Ascending aorta (tissue), 2 donors: ENCODE data around the gene APBA3. TPM values are rescaled to one million over a fixed set of nuclear protein-coding genes. Genes with fewer than 3 reads are reported as not detected.

Experiments used
- DNase-seq, 2 donors: peaks; one replicate each; pipeline ENCODE4 v3.0.0-alpha.2; 2019; ENCODE audit warnings: low spot score in 2 of 2
- H3K27ac ChIP-seq, 2 donors: fragments of 200-600 bp; sonication (generic); one replicate each; pipeline ENCODE4 v1.5.1; 2016 to 2017; ENCODE audit warnings: mild to moderate bottlenecking in 1 of 2
- H3K27me3 ChIP-seq: fragments of 200-600 bp; sonication (generic); one replicate; pipeline ENCODE4 v1.5.1; 2017
- H3K36me3 ChIP-seq, 2 donors: fragments of 200-600 bp; sonication (generic); one replicate each; pipeline ENCODE4 v1.5.1; 2016
- H3K4me1 ChIP-seq, 2 donors: fragments of 200-600 bp; sonication (generic); one replicate each; pipeline ENCODE4 v1.5.1; 2016 to 2017; ENCODE audit warnings: mild to moderate bottlenecking in 1 of 2
- H3K4me3 ChIP-seq, 2 donors: fragments of 200-600 bp; sonication (generic); one replicate each; pipeline ENCODE4 v1.5.1; 2016 to 2017; ENCODE audit warnings: mild to moderate bottlenecking in 1 of 2
- H3K9me3 ChIP-seq, 2 donors: fragments of 200-600 bp; sonication (generic); one replicate each; pipeline ENCODE4 v1.5.1; 2016
- CTCF ChIP-seq, 3 experiments: fragments of 200-600 bp in 2 of 3; fragments of 450-650 bp in 1 of 3; sonication (generic) in 2 of 3; IDR thresholded peaks; one replicate each; pipeline ENCODE4 v1.5.1; 2016 to 2019; ENCODE audit warnings: antibody characterized with exemption in 3 of 3, mild to moderate bottlenecking in 1 of 3, moderate library complexity in 1 of 3
- intact Hi-C: fragments of 100-400 bp; cut with DNase I; formaldehyde crosslinking; loops from one replicate; pipeline ENCODE4 v1.15.1; 2023
- total RNA-seq: library from RNA; depleted of rRNA; stranded (reverse); fragments of >200 nt; gene quantifications from one replicate; pipeline ENCODE4 v1.1.0, GENCODE V29; 2016

Gene APBA3
- total RNA-seq, 1 donor from 2014 or later = 58.9 TPM

- H3K4me3 ChIP-seq = no peak overlapping the region
- no peak for DNase-seq
- intact Hi-C loops = no loop called here
- no peaks in the 10 kb centered on the region for H3K27me3 ChIP-seq
- H3K27ac ChIP-seq = no peak overlapping the region
- no peaks in the 10 kb centered on the region for H3K36me3 ChIP-seq
- H3K4me1 ChIP-seq = no peaks in the 10 kb centered on the region
- H3K9me3 ChIP-seq = peaks cover 8 to 9% of the 10 kb centered on the region in 2 donors
- no peak for TF ChIP-seq CTCF (IDR thresholded peaks at IDR 0.05)
These were observed 15.1 kb upstream of the APBA3 start for GRCh38 chr19:3776479-3777040.

DNA sequence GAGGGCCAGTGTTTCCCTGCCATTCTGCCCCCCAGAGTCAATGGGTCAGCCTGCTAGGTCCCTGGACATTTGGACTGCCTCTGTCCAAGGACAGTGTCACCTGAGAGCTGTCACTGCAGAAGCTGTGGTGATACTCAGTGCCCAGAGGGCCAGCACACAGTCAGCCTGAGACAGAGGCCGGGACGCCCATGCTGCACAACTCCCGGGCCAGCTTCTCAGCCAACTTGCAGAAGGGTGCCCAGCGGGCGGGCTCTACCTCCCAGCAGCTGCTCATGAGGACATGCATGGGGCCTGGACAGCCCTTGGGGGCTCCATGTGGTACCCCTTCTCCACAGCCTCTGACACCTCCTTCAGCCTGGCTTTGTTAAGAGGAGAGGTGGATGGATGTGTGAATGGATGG, 14.3 kb upstream of the APBA3 start:
- no peak for DNase-seq
- TF ChIP-seq CTCF (IDR thresholded peaks at IDR 0.05) = no peak

GRCh38 chr19:3775374-3775711, 13.9 kb upstream of the APBA3 start:
- Histone ChIP-seq H3K27ac (no peak overlapping the region), H3K9me3 (no peaks in the 10 kb centered on the region), H3K4me1 (no peaks in the 10 kb centered on the region), H3K4me3 (no peak overlapping the region), H3K27me3 (no peaks in the 10 kb centered on the region), H3K36me3 (no peaks in the 10 kb centered on the region)
- TF ChIP-seq CTCF (IDR thresholded peaks at IDR 0.05) = no peak
- intact Hi-C loops = no loop called here
- DNase-seq = no peak

More for the DNA sequence above, 14.3 kb upstream of the APBA3 start:
- Histone ChIP-seq H3K27me3 (no peaks in the 10 kb centered on the region), H3K27ac (no peak overlapping the region), H3K4me1 (no peaks in the 10 kb centered on the region), H3K4me3 (no peak overlapping the region), H3K9me3 (peaks cover 1% of the 10 kb centered on the region in 2 donors), H3K36me3 (no peaks in the 10 kb centered on the region)
- intact Hi-C loops = no loop called here

DNA sequence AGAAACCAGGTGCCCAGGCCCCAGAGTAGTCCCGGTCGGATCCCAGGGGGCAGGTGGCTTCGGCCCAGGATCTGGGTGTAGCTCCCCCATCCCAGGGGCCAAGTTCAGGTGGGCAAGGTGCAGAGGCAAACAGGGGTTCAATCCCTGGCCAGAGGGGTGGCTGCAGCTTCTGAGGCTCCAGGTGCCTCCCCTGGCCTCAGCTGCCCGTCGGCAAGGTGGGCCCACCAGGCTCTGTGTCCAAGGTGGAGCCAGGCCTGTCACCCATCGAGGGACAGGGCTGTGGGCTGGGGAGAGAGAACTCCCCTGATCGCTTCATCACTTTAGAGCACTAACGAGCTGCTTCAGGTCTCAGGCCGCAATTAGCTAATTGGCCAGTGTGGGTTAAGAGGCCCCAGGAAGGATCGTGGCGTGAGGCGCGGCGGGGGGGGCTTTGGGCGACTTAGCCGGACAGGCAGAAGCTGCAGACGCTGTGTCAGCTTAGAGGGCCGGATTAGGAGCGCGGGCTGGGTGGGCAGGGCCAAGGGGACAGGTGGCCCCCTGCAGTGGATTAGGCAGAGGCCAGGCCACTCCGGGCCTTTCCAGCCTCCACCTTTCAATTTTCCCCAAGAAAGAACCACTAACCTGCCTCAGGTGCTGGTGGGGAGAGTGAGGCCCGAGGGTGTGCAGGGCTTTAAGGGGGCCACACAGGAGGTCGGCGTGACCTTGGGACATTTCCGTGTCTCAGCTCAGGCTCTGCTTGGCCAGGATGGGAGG, 13.3 kb upstream of the APBA3 start:
- TF ChIP-seq CTCF (IDR thresholded peaks at IDR 0.05) = no peak
- intact Hi-C loops = no loop called here
- H3K4me3 ChIP-seq = no peak overlapping the region
- H3K27me3 ChIP-seq = no peaks in the 10 kb centered on the region
- no peaks in the 10 kb centered on the region for H3K36me3 ChIP-seq
- no peaks in the 10 kb centered on the region for H3K4me1 ChIP-seq
- no peak for DNase-seq
- no peak overlapping the region for H3K27ac ChIP-seq
- H3K9me3 ChIP-seq = no peaks in the 10 kb centered on the region

DNA sequence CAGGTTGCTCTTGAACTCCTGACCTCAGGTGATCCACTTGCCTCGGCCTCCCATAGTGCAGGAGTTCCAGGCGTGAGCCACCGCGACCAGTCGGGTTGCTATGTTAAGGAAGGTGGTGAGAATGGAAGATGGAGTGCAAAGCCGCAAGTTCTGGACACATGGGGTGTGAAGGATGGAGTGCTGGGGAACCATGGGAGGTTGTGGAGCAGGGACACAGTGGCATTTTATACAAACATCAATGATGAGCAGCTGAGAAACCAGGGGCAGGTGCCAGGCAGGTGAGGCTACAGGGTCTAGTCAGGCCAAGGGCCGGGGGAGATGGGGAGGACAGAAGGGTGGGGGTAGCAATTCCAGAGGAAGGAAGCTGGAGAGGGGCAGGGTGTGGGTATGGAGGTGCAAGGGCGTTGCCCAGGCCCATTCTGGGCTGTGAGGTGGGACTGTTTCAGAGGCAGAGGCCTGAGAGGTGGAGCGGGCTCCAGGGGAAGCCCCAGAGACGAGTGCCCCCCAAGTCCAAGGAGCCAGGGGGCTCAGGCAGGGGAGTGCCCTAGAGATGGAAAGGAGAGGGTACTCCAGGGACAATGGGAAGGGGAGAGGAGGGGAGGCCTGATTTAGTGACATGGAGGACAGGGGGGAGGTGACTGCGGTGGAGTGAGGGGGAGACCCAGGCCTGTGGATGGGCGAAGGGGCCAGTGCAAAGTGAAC, 12.5 kb upstream of the APBA3 start:
- TF ChIP-seq CTCF (IDR thresholded peaks at IDR 0.05) = no peak
- H3K27ac ChIP-seq = no peak overlapping the region
- no peaks in the 10 kb centered on the region for H3K4me1 ChIP-seq
- H3K36me3 ChIP-seq = no peaks in the 10 kb centered on the region
- no peak overlapping the region for H3K4me3 ChIP-seq
- DNase-seq = no peak
- H3K9me3 ChIP-seq = no peaks in the 10 kb centered on the region
- intact Hi-C loops = no loop called here
- no peaks in the 10 kb centered on the region for H3K27me3 ChIP-seq
